ENCODE measurements around the gene DARS2.
"Not testable (repeated sequence)": the region's sequence is repeated elsewhere in the genome, so short reads cannot be mapped to it uniquely, and the experiment has no call there.

- not testable (repeated sequence) for TF ChIP-seq CTCF, POLR2A, EP300, POLR2AphosphoS5 (IDR thresholded peaks at IDR 0.05)
Measured at GRCh38 chr1:173859547-173859946, 35.1 kb downstream of the DARS2 start.
